Measurements from ENCODE around the gene TNFRSF19.

Gene TNFRSF19

GRCh38 chr13:23605831-23606230, 35.6 kb downstream of the TNFRSF19 start:
- no peak for DNase-seq
- no peak for ATAC-seq

GRCh38 chr13:23608138-23608537, 37.9 kb downstream of the TNFRSF19 start:
- no peak for DNase-seq
- no peak for ATAC-seq

- ATAC-seq, result no peak
These were observed 38.6 kb downstream of the TNFRSF19 start for GRCh38 chr13:23608701-23609413.

GRCh38 chr13:23609414-23609760, 39.2 kb downstream of the TNFRSF19 start:
- ATAC-seq (no peak), DNase-seq (no peak)

More at GRCh38 chr13:23608701-23609413, 38.6 kb downstream of the TNFRSF19 start:
- no peak for DNase-seq

- DNase-seq (no peak), ATAC-seq (no peak)
These were observed 39.8 kb downstream of the TNFRSF19 start for GRCh38 chr13:23609874-23610576.

- DNase-seq (no peak), ATAC-seq (no peak)
These were observed 40.8 kb downstream of the TNFRSF19 start for GRCh38 chr13:23610966-23611491.

GRCh38 chr13:23612182-23612581, 42.0 kb downstream of the TNFRSF19 start:
- ATAC-seq (no peak), DNase-seq (no peak)

- DNase-seq (no peak), ATAC-seq (no peak)
These were observed 42.5 kb downstream of the TNFRSF19 start for GRCh38 chr13:23612731-23613130.

- ATAC-seq (no peak), DNase-seq (no peak)
These were observed 43.4 kb downstream of the TNFRSF19 start for GRCh38 chr13:23613596-23613995.

GRCh38 chr13:23615395-23616081, 45.3 kb downstream of the TNFRSF19 start:
- DNase-seq (no peak), ATAC-seq (no peak)

GRCh38 chr13:23616228-23616627, 46.0 kb downstream of the TNFRSF19 start:
- ATAC-seq, result no peak
- DNase-seq, result no peak

- no peak for DNase-seq
- no peak for ATAC-seq
These were observed 47.4 kb downstream of the TNFRSF19 start for GRCh38 chr13:23617551-23618024.

- no peak for ATAC-seq
- DNase-seq, result no peak
These were observed 48.1 kb downstream of the TNFRSF19 start for GRCh38 chr13:23618341-23618740.

- ATAC-seq (no peak), DNase-seq (no peak)
These were observed 49.0 kb downstream of the TNFRSF19 start for GRCh38 chr13:23619068-23619855.

- no peak for ATAC-seq
- no peak for DNase-seq
These were observed 50.0 kb downstream of the TNFRSF19 start for GRCh38 chr13:23620211-23620610.

- peak; percentile 9 for ATAC-seq
- no peak for DNase-seq
These were observed 50.6 kb downstream of the TNFRSF19 start for GRCh38 chr13:23620613-23621315.

GRCh38 chr13:23621316-23621645, 51.1 kb downstream of the TNFRSF19 start:
- no peak for DNase-seq
- ATAC-seq, result peak; percentile 84

- ATAC-seq (no peak), DNase-seq (no peak)
These were observed 52.8 kb downstream of the TNFRSF19 start for GRCh38 chr13:23622985-23623384.

GRCh38 chr13:23623394-23623793, 53.2 kb downstream of the TNFRSF19 start:
- ATAC-seq (no peak), DNase-seq (no peak)

GRCh38 chr13:23626700-23627099, 56.5 kb downstream of the TNFRSF19 start:
- DNase-seq, result no peak
- ATAC-seq, result no peak

GRCh38 chr13:23627410-23627809, 57.2 kb downstream of the TNFRSF19 start:
- no peak for DNase-seq
- no peak for ATAC-seq

- DNase-seq, result no peak
- ATAC-seq, result no peak
These were observed 58.0 kb downstream of the TNFRSF19 start for GRCh38 chr13:23628250-23628649.
